ENCODE data around the gene WDR46. TPM values are rescaled to one million over a fixed set of nuclear protein-coding genes. Genes with fewer than 3 reads are reported as not detected.

The WDR46 gene, protein sequence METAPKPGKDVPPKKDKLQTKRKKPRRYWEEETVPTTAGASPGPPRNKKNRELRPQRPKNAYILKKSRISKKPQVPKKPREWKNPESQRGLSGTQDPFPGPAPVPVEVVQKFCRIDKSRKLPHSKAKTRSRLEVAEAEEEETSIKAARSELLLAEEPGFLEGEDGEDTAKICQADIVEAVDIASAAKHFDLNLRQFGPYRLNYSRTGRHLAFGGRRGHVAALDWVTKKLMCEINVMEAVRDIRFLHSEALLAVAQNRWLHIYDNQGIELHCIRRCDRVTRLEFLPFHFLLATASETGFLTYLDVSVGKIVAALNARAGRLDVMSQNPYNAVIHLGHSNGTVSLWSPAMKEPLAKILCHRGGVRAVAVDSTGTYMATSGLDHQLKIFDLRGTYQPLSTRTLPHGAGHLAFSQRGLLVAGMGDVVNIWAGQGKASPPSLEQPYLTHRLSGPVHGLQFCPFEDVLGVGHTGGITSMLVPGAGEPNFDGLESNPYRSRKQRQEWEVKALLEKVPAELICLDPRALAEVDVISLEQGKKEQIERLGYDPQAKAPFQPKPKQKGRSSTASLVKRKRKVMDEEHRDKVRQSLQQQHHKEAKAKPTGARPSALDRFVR
- polyA plus RNA-seq (2013, experiment 1 of 2; ENCODE audit: insufficient read length) = 85.7 TPM
- polyA plus RNA-seq (2013, experiment 2 of 2; ENCODE audit: insufficient read length) = 73.7 TPM

DNA sequence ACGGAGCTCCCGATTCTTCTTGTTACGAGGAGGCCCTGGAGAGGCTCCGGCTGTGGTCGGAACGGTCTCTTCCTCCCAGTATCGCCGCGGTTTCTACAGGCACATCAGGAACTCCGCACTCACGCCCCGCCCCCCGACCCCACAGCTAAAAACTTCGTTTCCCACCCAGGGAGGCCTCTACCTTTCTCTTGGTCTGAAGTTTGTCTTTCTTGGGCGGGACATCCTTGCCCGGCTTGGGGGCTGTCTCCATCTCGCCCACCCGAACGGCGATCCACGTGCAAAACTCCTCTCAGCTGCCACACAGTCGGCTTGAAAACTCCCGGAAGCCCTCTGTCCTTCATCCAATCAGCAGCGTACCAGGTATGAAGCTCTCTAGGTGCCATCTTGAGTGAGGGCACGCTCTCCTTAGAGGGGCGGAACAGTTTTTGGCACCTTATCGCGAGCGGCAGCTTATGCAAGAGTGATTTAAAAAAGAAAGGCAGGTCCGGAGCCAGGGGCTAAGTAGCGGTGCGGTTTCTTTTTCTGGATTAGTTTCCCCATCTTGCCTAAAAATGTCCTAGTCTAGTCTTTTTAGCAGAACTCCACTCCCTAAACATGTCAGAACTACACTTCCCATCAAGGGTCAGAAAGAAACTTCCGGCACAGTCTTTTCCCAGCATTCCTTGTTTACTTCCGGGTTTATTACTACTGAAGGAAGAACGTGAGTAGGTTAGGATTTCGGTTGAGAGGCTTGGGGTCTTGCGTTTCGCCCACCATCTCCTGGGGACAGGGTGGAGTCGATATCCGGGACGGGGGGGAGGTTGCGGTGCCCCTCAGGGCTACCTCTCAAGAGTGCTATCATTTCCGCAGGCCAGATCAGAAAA lies at the start of gene WDR46, which contains the start of gene PFDN6:
TSS of gene WDR46 (minus strand) at position 319 of the 863 bp plus-strand sequence. CDS start at position 250, 69 bp downstream.
TSS of gene PFDN6 (plus strand) at position 681 of the 863 bp plus-strand sequence. CDS start 256 bp downstream, outside the sequence.
- peak; percentile 89 for DNase-seq

- no peak for DNase-seq
Measured at GRCh38 chr6:33336495-33336894, 47.5 kb upstream of the WDR46 start.

GRCh38 chr6:33335916-33336315 lies 46.9 kb upstream of the WDR46 start:
- DNase-seq = no peak

DNA sequence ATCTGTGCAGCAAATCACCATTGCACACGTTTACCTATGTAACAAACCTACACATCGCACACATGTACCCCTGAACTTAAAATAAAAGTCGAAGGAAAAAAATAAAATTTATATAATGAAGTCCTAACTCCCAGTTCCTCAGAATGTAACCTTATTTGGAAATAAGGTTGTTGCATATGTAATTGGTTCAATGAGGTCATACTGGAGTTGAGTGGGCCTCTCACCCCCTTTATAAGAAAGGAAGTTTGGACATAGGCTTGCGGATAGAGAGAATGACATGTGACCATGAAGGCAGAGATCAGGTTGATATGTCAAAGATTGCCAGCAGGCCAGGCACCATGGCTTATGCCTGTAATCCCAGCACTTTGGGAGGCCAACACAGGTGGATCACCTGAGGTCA lies 44.6 kb upstream of the WDR46 start:
- no peak for DNase-seq

DNA sequence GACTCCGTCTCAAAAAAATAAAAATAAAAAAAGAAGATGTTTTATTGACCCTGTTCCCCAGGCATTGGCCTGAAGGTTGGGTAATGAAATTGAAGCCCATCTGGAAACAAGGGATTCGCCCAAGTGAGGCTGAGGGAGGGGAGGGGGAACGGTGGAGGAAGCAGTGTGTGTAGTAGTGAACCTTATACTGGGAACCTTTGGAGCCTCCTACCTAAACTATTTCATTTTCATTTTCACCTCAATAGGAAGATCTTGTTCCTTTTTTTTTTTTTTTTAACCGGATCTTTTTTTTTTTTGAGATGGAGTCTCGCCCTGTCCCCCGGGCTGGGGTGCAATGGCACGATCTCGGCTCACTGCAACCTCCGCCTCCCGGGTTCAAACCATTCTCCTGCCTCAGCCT lies 41.7 kb upstream of the WDR46 start:
- no peak for DNase-seq

GRCh38 chr6:33329058-33329457 lies 40.0 kb upstream of the WDR46 start:
- DNase-seq = no peak

GRCh38 chr6:33324125-33324524 lies 35.1 kb upstream of the WDR46 start:
- no peak for DNase-seq

GRCh38 chr6:33323623-33323948 lies 34.5 kb upstream of the WDR46 start:
- DNase-seq = no peak

DNA sequence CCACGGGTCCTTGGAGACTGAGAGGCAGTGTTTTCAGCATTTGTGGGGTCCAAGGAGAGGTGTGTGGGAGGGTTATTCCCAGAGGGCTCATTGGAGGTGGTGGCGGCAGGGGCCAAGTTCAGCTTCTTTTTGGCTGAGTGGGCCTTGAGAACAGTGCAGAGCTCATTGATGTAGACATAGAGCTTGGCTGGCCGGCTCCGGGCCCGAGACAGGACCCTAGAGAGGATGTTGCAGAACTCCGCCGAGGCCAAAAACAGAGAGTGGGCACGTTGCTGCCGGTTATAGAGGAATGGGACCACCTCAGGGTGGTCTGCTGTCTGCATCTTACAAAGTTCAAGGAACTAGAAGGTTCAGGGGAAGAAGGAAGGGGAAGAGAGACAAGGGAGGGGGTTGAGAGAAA lies 32.2 kb upstream of the WDR46 start:
- DNase-seq = no peak

DNA sequence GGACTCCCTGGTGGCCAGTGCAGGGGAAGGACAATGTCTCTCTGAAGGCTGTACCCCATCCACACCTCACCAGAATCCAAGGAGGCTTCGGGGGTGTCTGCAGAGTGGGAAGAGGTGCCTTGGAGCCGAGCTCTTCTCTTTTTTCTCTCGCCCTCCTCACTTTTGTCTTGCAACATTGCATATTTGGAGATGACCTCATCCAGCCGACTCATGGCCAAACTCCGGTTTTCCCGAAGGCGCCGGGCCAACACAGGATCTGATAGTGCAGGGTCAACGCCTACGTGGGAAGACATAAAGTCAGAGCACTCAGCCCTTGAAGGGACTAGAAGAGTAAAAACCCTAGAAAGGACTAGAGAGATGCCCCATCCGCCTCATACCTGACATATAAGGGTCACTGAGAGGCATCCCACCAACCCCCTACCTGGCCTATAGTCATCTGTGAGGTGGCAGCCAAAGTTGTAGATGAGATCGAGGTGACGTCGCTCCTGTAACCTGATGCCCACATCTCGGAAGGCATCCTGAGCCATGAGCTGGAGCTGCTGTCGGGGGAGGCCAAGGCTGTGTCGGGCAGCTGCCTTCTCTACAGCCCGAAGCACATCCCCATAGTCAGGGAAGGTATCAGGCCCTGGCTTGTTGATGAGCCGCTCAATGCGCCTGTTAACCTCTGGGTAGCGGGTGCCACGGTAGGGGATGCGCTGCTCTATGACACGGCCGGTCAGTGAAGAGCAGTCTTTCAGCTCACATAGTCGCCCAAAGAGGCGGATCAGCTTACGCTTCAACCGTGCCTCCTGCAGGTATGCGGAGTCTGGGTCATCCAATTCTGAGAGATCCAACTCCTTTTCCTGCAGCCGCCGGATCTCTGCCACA lies 31.5 kb upstream of the WDR46 start:
- peak; percentile 72 for DNase-seq

- no peak for DNase-seq
Measured at GRCh38 chr6:33319939-33320314, 30.9 kb upstream of the WDR46 start.

DNA sequence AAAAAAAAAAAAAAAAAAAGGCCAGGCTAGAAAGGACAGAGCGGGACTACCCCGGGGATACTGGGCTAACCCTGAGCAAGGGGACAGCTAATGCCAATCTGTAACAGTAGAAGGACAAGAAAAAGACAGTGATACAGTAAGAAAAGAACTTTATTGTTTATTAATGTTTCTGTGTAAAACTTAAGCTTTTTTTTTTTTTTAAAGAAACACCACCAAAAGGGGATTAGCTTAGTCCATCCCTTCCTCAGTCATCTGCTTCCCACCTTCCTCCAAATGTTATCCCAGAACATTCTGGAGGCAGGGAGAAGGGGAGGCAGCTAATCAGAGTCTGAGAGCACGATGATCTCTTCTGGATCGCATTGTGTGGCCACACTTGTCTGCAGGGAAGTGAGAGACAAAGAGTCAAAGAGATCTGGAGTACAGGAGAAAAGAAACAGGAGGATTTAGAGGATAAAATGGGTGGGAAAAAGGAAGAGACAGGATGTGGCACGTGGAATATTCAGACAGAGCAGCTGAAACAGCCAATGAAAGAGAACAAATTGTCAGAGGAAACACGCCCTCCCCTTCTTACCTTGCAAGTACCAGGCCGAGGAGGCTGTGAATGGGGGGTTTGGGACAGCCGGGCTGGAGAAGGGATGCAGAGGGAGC lies 29.5 kb upstream of the WDR46 start:
- no peak for DNase-seq

DNA sequence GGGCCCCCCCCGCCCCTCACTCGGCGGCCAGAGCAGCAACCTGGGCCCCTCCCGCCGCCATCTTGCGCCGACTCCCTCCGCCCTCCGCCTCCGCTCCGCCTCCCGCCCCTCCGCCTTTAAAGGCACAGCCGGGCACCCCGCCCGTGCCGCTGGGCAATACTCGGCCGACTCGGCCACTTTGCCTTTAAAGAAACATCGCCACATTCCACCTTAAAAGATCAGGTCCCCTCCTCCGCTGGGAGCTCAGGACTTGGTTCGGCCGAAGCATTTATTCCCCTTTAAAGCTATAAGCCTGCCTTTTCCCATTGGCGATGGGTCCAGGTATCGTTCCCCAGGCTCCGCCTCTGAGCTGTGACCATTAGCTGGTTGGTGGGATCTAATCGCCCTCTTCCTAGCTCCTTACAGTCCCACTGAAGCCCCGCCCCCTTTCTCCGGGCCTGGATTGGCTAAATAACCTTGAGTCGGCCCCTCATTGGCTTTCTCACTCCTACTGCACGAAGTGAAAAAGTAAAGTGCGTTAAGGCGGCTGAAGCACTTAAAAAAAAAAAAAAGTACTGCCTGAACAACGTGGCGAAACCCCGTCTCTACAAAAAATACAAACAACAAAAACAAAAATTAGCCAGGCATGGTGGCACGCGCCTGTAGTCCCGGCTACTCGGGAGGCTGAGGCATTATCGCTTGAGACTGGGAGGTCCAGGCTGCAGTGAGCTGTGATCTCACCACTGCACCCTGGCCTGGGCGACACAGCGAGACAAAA lies 28.8 kb upstream of the WDR46 start, which contains the start of gene ZBTB22:
TSS of gene ZBTB22 (minus strand) at position 76 of the 757 bp plus-strand sequence. CDS start 828 bp downstream, outside the sequence.
- peak; percentile 99 for DNase-seq

DNA sequence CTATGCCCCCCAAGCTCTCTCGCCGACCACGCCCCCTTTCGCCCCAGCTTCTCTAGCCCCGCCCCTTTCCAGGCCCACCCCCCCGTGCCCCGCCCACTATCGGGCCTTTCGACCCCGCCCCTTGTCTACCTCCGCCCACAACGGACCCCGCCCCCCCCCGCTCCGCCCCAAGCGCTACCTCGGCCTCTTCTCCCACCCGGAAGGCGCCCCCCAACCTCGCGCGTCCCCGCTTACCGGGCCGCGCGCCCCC lies 28.3 kb upstream of the WDR46 start:
- no peak for DNase-seq

GRCh38 chr6:33316603-33317418 lies 27.8 kb upstream of the WDR46 start:
- no peak for DNase-seq

- DNase-seq = no peak
Measured at GRCh38 chr6:33315793-33316602, 27.0 kb upstream of the WDR46 start.

GRCh38 chr6:33314943-33315792 lies 26.1 kb upstream of the WDR46 start:
- DNase-seq = no peak

DNA sequence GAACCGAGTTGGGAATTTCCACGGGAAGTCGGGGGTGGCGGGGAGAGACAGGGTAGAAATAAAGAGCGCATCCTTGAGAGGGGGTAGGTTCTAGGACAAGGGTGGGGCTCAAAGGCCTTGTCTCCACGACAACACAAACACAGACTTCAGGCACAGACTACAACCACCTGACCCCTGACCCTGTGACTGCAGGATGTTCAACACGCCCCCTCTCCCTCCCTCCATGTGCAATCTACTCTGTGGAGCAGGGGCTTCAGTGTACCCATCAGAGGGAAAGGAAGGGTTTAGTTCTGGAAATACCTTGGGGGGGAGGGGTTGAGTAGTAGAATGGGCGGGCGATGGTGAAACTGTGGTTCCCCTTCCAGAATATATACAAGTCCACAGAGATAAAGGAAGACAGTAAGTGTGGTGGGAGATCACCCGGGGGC lies 25.5 kb upstream of the WDR46 start:
- DNase-seq = peak; percentile 74
